ENCODE results near the gene TNNI3K. TPM values are rescaled to one million over a fixed set of nuclear protein-coding genes. Genes with fewer than 3 reads are reported as not detected.

TNNI3K gene
- total and polyA plus RNA-seq, 10 of the 15 experiments (the other 5 are each of a cell fraction or from before 2014, with no cell fraction given), result 0.14 to 1.6 (median 0.44) TPM; not detected in 4

- TF ChIP-seq EZH2 (IDR thresholded peaks at IDR 0.05; ENCODE audit: borderline replicate concordance, control insufficient read depth, low read depth, low read length), result no peak
- no peak for TF ChIP-seq CHD1 (IDR thresholded peaks at IDR 0.05; ENCODE audit: low read depth, low read length)
- TF ChIP-seq JUND (IDR thresholded peaks at IDR 0.05; ENCODE audit: low read depth, low read length), result no peak
- no peak for TF ChIP-seq LARP7 (IDR thresholded peaks at IDR 0.05)
- TF ChIP-seq NR2F1 (conservative IDR thresholded peaks at IDR 0.05), result no peak
- TF ChIP-seq KDM1A (IDR thresholded peaks at IDR 0.05; ENCODE audit: borderline replicate concordance), result no peak
- no peak for TF ChIP-seq JUNB (IDR thresholded peaks at IDR 0.05)
- no peak for TF ChIP-seq RAD51 (IDR thresholded peaks at IDR 0.05)
- no peak for TF ChIP-seq CHD4 (IDR thresholded peaks at IDR 0.05)
- TF ChIP-seq PML (IDR thresholded peaks at IDR 0.05; ENCODE audit: low read length), result no peak
These were observed 93.7 kb downstream of the TNNI3K start (continued) for GRCh38 chr1:74328851-74329250.

DNA sequence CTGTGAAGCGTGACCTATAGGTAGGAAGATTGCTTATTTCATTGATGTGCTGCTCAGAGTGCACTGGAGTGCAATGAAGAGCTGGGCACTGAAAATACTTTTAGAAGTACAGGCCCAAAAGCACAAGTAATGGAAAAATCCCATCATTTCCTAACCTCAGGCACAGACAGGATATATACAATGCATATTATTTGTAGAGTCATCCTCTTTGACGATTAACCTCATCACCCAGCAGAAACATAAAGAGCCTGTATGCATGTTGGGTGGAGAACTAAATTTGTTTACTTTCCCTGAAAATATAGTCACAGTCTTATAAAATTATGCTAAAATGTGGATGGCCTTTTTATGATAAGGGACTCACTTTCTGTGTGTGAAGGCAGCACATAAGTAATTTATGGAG lies 98.1 kb downstream of the TNNI3K start:
- ATAC-seq (no peak), DNase-seq (ENCODE audit: low read depth, low spot score) (no peak), FAIRE-seq (no peak)
- in situ Hi-C loops (cut with MboI) (no loop called here), intact Hi-C loops (cut with micrococcal nuclease; ENCODE audit: unreplicated experiment) (no loop called here)
- Histone ChIP-seq H3K27ac (ENCODE audit: control insufficient read depth, insufficient read depth) (no peak overlapping the region), H3K9me3 (replicated peaks; ENCODE audit: control insufficient read depth, insufficient read depth, low read length) (no peaks in the 10 kb centered on the region), H3K4me1 (ENCODE audit: control insufficient read depth, insufficient read depth, low read length) (no peaks in the 10 kb centered on the region), H3K4me3 (no peak overlapping the region), H3K27me3 (replicated peaks in 1 of 2; ENCODE audit: control insufficient read depth in 2 of 2, insufficient read depth in 2 of 2, low read length in 1 of 2) (no peaks in the 10 kb centered on the region), H3K36me3 (ENCODE audit: control insufficient read depth in 2 of 2, insufficient read depth in 2 of 2, low read length in 1 of 2) (no peaks in the 10 kb centered on the region), H3K79me2 (ENCODE audit: control insufficient read depth, insufficient read depth, low read length) (no peaks in the 10 kb centered on the region), H2AFZ (ENCODE audit: control insufficient read depth, low read depth, low read length) (no peak overlapping the region), H4K20me1 (ENCODE audit: control insufficient read depth, insufficient read depth) (no peaks in the 10 kb centered on the region), H3K4me2 (ENCODE audit: control insufficient read depth, insufficient read depth) (no peak overlapping the region), H3K9ac (ENCODE audit: control insufficient read depth, insufficient read depth, low read length) (no peak overlapping the region)
- POLR2A ChIA-PET, result no interaction called here
- RAD21 ChIA-PET (ENCODE audit: unreplicated experiment), result no interaction called here
- SMC1A ChIA-PET (ENCODE audit: uncharacterized antibody, unreplicated experiment), result no interaction called here
- CTCF ChIA-PET, result no interaction called here
- no TSS peak for BruUV-seq (replicated peaks)
- WGBS (ENCODE audit: insufficient coverage, insufficient replicate concordance, low lambda C conversion rate, missing lambda C conversion rate), result 13% methylated on average over 2 of the region's 2 CpGs
- TF ChIP-seq IKZF2 (IDR thresholded peaks at IDR 0.05), result no peak
- no peak for TF ChIP-seq ZNF24 (IDR thresholded peaks at IDR 0.05)
- TF ChIP-seq NRF1 (conservative IDR thresholded peaks at IDR 0.05; ENCODE audit: low read depth, low read length), result no peak
- TF ChIP-seq SMARCA5 (IDR thresholded peaks at IDR 0.05), result no peak
- no peak for TF ChIP-seq EGR1 (IDR thresholded peaks at IDR 0.05; ENCODE audit: borderline replicate concordance in 1 of 2, low read depth in 2 of 2, low read length in 2 of 2)
- TF ChIP-seq ZZZ3 (IDR thresholded peaks at IDR 0.05; ENCODE audit: control insufficient read depth, insufficient read length, low read depth), result no peak
- no peak for TF ChIP-seq FOS (IDR thresholded peaks at IDR 0.05; ENCODE audit: borderline replicate concordance, extremely low read depth, insufficient read length)
- TF ChIP-seq CHD2 (IDR thresholded peaks at IDR 0.05; ENCODE audit: borderline replicate concordance, low read depth, low read length), result no peak
- TF ChIP-seq, protein P1, sequence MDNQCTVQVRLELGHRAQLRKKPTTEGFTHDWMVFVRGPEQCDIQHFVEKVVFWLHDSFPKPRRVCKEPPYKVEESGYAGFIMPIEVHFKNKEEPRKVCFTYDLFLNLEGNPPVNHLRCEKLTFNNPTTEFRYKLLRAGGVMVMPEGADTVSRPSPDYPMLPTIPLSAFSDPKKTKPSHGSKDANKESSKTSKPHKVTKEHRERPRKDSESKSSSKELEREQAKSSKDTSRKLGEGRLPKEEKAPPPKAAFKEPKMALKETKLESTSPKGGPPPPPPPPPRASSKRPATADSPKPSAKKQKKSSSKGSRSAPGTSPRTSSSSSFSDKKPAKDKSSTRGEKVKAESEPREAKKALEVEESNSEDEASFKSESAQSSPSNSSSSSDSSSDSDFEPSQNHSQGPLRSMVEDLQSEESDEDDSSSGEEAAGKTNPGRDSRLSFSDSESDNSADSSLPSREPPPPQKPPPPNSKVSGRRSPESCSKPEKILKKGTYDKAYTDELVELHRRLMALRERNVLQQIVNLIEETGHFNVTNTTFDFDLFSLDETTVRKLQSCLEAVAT (IDR thresholded peaks at IDR 0.05), result no peak
- TF ChIP-seq SMC3 (IDR thresholded peaks at IDR 0.05; ENCODE audit: borderline replicate concordance, low read length), result no peak
- no peak for TF ChIP-seq IRF5 (IDR thresholded peaks at IDR 0.05; ENCODE audit: borderline replicate concordance)
- TF ChIP-seq RUNX3 (IDR thresholded peaks at IDR 0.05; ENCODE audit: low read length), result no peak
- TF ChIP-seq USF1 (IDR thresholded peaks at IDR 0.05; ENCODE audit: borderline replicate concordance, extremely low read length, insufficient read depth, low read depth, low read length), result no peak

Measured in GM12878 (cell line).